ENCODE measurements around the gene ABCC9. TPM values are rescaled to one million over a fixed set of nuclear protein-coding genes. Genes with fewer than 3 reads are reported as not detected.
A peak's percentile ranks its signal among the peaks of the same experiment; 100 is the strongest.

ABCC9 gene
- polyA plus RNA-seq, result 1 to 10 TPM in 2 of 4 donors, under 1 TPM in 1, not detected in 1; under 0.01 to 2.5 (median 1.4) TPM
- long read RNA-seq, donor 1, result 0 reads
- long read RNA-seq, donor 2, result 0 reads
- long read RNA-seq, donor 3, result 0 reads
- long read RNA-seq, donor 4, result 0 reads
- long read RNA-seq, donor 5, result 0 reads
- long read RNA-seq, donor 6, result 0 reads
- long read RNA-seq, donor 7, result 0 reads
- long read RNA-seq, donor 8, result 0 reads
- long read RNA-seq, donor 9, result 0 reads
- long read RNA-seq, donor 10, result 0 reads

DNA sequence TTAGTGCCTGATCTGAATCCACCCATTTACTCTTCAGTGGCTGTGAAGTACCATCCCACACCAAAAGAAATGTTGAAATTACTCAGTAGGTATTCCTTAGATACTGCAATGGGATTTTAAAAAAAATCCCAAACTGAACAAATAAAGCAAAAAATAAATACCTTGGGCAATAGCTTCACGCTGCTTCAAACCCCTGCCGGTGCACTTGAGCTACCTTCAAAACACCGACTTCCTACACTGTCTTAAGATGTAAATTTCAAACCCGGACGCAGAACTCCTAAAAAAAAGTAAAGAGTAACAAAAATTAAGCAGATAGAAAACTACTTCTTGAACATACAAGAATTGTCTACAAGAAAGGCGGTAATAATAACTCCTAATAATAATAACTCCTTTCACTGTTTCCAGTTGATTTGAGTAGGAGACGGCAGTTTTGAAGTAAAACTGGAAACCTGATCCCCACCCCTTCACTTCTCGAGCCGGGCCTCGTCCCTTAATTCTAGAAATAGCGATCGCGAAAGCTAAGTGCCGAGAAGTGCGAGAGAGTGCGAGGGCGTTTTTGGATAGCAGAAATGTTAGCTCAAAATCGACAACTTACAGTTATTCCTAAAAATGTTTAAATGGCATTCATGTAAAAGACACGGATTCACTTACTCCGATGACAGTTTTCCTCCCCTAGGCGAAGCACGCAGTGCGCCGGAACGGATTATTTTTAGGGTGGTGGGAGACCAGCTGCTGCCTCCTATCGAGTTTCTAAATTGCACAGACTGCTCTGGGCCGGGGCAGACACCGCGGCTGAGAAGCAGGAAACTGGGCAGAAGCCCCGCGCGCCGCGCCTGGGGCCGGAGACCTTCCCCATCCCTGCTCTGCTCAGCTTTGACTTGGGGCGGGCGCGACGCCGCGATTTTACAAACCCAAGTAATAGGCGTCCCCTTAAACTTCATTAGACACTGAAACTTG is at the start of gene ABCC9:
ABCC9 (minus strand) TSS at position 878 of the 957 bp plus-strand sequence. CDS start 4,752 bp downstream, outside the sequence.
- Histone ChIP-seq H3K27ac (ENCODE audit: low read depth in 1 of 3, low read length in 2 of 3) (peak within 1 kb of the TSS in 1 of 3 donors; percentile 81), H3K9me3 (ENCODE audit: control insufficient read depth in 2 of 2, insufficient read depth in 1 of 2, low read depth in 1 of 2, low read length in 1 of 2) (peaks cover 0 to 2% of the 10 kb centered on the region in 2 donors), H3K4me3 (ENCODE audit: low read depth in 1 of 3, low read length in 3 of 3) (peak within 1 kb of the TSS in 2 of 3 donors; percentile 1 to 32), H3K27me3 (ENCODE audit: control insufficient read depth in 3 of 3, insufficient read depth in 3 of 3, low read length in 3 of 3) (peaks cover 0 to 35% (median 16%) of the 10 kb centered on the region in 3 donors), H3K4me1 (ENCODE audit: control insufficient read depth in 3 of 3, insufficient read depth in 2 of 3, low read depth in 1 of 3, low read length in 2 of 3) (peaks cover 0 to 3% (median 0%) of the 10 kb centered on the region in 3 donors), H3K36me3 (ENCODE audit: control insufficient read depth in 3 of 3, insufficient read depth in 2 of 3, low read depth in 1 of 3, low read length in 3 of 3) (no peaks in the 10 kb centered on the region)
- FAIRE-seq, result no peak
- 4 to 9% (median 8%) methylated on average over 42 of the region's 42 CpGs for WGBS, 3 donors
- DNase-seq, result peak in 1 of 2 donors; percentile 40

DNA sequence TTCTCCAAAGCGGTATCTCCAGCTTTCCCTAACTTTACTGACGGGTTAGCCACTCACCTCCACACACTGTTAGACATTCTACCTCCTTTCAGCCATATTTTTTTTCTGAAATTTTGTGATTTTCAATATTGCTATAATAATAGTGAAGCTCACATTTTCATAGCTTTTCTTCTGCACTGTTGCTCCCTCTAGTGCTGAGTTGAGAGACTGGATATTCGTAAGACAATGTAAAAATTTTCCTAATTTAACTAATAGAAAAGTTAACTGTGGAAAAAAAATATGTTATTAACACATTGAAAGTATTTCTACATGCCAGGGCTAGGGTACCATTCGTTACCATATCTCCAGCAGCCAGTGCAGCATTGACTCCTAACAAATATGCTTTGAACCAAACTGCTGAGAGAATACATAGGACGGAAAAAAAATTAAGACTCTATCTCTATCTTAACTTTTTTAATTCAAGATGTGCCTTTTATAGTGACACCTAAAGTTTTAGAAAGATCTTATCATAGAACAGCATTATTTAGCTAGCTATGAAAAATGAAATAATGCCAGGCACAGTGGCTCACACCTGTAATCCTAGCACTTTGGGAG is 48.7 kb upstream of the ABCC9 start:
- Histone ChIP-seq H3K27ac (ENCODE audit: low read depth in 1 of 3, low read length in 2 of 3) (no peak overlapping the region), H3K27me3 (ENCODE audit: control insufficient read depth in 3 of 3, insufficient read depth in 3 of 3, low read length in 3 of 3) (no peaks in the 10 kb centered on the region), H3K36me3 (ENCODE audit: control insufficient read depth in 3 of 3, insufficient read depth in 2 of 3, low read depth in 1 of 3, low read length in 3 of 3) (no peaks in the 10 kb centered on the region), H3K9me3 (ENCODE audit: control insufficient read depth in 2 of 2, insufficient read depth in 1 of 2, low read depth in 1 of 2, low read length in 1 of 2) (no peaks in the 10 kb centered on the region), H3K4me1 (ENCODE audit: control insufficient read depth in 3 of 3, insufficient read depth in 2 of 3, low read depth in 1 of 3, low read length in 2 of 3) (peaks cover 0 to 10% (median 0%) of the 10 kb centered on the region in 3 donors), H3K4me3 (ENCODE audit: low read depth in 1 of 3, low read length in 3 of 3) (no peak overlapping the region)
- DNase-seq, result peak in 1 of 2 donors; percentile 25
- WGBS, 3 donors, result 52 to 58% (median 57%) methylated on average over 5 of the region's 5 CpGs
- FAIRE-seq, result peak; percentile 10

DNA sequence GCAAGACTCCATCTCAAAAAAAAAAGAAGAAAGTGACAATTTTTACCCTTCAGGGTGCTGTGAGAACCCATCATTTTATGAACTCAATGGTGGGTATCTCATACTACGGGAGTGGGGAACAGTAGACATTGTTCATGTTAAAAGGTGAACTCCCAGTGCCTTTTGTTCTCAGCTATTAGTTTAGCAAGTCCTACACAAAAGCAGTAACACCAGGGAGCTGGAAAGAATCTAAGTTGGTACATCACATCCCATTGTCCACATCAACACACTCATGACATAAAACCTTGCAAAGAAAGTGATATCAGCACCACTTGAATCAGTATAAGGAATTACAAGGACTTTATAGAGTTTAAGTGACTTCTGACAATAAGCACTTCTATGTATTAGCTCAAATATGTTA is 47.4 kb upstream of the ABCC9 start:
- Histone ChIP-seq H3K27ac (ENCODE audit: low read depth in 1 of 3, low read length in 2 of 3) (no peak overlapping the region), H3K4me3 (ENCODE audit: low read depth in 1 of 3, low read length in 3 of 3) (no peak overlapping the region), H3K27me3 (ENCODE audit: control insufficient read depth in 3 of 3, insufficient read depth in 3 of 3, low read length in 3 of 3) (no peaks in the 10 kb centered on the region), H3K9me3 (ENCODE audit: control insufficient read depth in 2 of 2, insufficient read depth in 1 of 2, low read depth in 1 of 2, low read length in 1 of 2) (no peaks in the 10 kb centered on the region), H3K36me3 (ENCODE audit: control insufficient read depth in 3 of 3, insufficient read depth in 2 of 3, low read depth in 1 of 3, low read length in 3 of 3) (no peaks in the 10 kb centered on the region), H3K4me1 (ENCODE audit: control insufficient read depth in 3 of 3, insufficient read depth in 2 of 3, low read depth in 1 of 3, low read length in 2 of 3) (peaks cover 0 to 10% (median 0%) of the 10 kb centered on the region in 3 donors)
- FAIRE-seq, result no peak
- no peak for DNase-seq
- WGBS, 3 donors, result 86 to 90% (median 86%) methylated on average over 1 of the region's 1 CpG

DNA sequence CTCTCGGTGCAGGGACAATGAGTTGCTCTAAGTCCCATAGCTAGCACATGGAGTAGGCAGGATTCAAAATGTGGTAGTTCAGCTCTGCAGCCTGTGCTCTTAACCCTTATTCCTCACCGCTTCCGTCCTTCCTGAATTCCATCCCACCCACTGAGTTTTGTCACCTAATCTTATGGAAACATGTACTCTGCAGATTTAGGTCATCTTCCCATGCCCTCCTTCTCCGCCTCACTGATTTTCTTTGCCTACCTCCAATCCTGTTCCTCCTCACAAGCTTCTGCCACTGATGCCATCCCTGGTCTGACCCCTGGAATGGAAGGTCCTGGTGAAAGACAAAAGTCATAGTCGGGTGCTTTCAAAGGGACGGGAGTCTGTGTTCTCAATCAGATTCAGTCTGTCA is 46.5 kb upstream of the ABCC9 start:
- 89 to 92% (median 89%) methylated on average over 6 of the region's 6 CpGs for WGBS, 3 donors
- no peak overlapping the region for H3K4me3 ChIP-seq (ENCODE audit: low read depth in 1 of 3, low read length in 3 of 3)
- H3K27me3 ChIP-seq (ENCODE audit: control insufficient read depth in 3 of 3, insufficient read depth in 3 of 3, low read length in 3 of 3), result no peaks in the 10 kb centered on the region
- H3K9me3 ChIP-seq (ENCODE audit: control insufficient read depth in 2 of 2, insufficient read depth in 1 of 2, low read depth in 1 of 2, low read length in 1 of 2), result no peaks in the 10 kb centered on the region
- no peak for DNase-seq
- no peak for FAIRE-seq
- peaks cover 0 to 7% (median 0%) of the 10 kb centered on the region in 3 donors for H3K4me1 ChIP-seq (ENCODE audit: control insufficient read depth in 3 of 3, insufficient read depth in 2 of 3, low read depth in 1 of 3, low read length in 2 of 3)
- H3K27ac ChIP-seq (ENCODE audit: low read depth in 1 of 3, low read length in 2 of 3), result no peak overlapping the region
- no peaks in the 10 kb centered on the region for H3K36me3 ChIP-seq (ENCODE audit: control insufficient read depth in 3 of 3, insufficient read depth in 2 of 3, low read depth in 1 of 3, low read length in 3 of 3)

DNA sequence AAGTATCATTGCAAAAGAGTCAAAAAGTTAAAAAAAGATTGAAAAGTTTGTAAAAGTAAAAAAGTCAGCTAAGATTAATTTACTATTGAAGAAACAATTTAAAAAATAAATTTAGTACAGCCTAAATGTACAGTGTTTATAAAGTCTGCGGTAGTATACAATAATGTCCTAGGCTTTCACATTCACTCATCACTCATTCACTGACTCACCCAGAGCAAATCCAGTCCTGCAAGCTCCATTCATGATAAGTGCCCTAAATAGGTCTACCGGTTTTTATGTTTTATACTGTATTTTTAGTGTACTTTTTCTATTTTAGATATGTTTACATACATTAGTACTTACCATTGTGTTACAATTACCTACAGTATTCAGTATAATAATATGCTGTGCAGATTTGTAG is 43.9 kb upstream of the ABCC9 start:
- 70 to 83% (median 81%) methylated on average over 2 of the region's 2 CpGs for whole genome bisulfite sequencing, 3 donors

DNA sequence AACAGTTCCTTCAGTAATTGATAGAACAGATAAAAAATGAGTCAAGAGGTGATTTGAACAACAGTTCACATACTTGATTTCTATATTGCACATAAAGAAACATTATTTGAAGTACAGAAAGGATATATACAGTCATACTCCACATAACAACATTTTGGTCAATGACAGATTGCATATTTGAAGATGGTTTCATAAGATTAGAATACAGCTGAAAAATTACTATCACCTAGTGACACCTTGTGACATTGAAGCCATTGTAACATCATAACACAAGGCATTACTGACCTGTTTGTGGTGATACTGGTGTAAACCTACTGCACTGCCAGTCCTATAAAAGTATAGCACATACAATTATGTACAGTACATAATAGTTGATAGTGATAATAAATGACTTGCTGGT is 43.1 kb upstream of the ABCC9 start:
- Histone ChIP-seq H3K27ac (ENCODE audit: low read depth in 1 of 3, low read length in 2 of 3) (no peak overlapping the region), H3K9me3 (ENCODE audit: control insufficient read depth in 2 of 2, insufficient read depth in 1 of 2, low read depth in 1 of 2, low read length in 1 of 2) (no peaks in the 10 kb centered on the region), H3K4me3 (ENCODE audit: low read depth in 1 of 3, low read length in 3 of 3) (no peak overlapping the region), H3K36me3 (ENCODE audit: control insufficient read depth in 3 of 3, insufficient read depth in 2 of 3, low read depth in 1 of 3, low read length in 3 of 3) (no peaks in the 10 kb centered on the region), H3K4me1 (ENCODE audit: control insufficient read depth in 3 of 3, insufficient read depth in 2 of 3, low read depth in 1 of 3, low read length in 2 of 3) (no peaks in the 10 kb centered on the region), H3K27me3 (ENCODE audit: control insufficient read depth in 3 of 3, insufficient read depth in 3 of 3, low read length in 3 of 3) (no peaks in the 10 kb centered on the region)
- DNase-seq (no peak), FAIRE-seq (no peak)

More for the DNA sequence above, 43.9 kb upstream of the ABCC9 start:
- Histone ChIP-seq H3K27me3 (ENCODE audit: control insufficient read depth in 3 of 3, insufficient read depth in 3 of 3, low read length in 3 of 3) (no peaks in the 10 kb centered on the region), H3K27ac (ENCODE audit: low read depth in 1 of 3, low read length in 2 of 3) (no peak overlapping the region), H3K9me3 (ENCODE audit: control insufficient read depth in 2 of 2, insufficient read depth in 1 of 2, low read depth in 1 of 2, low read length in 1 of 2) (no peaks in the 10 kb centered on the region), H3K36me3 (ENCODE audit: control insufficient read depth in 3 of 3, insufficient read depth in 2 of 3, low read depth in 1 of 3, low read length in 3 of 3) (no peaks in the 10 kb centered on the region), H3K4me3 (ENCODE audit: low read depth in 1 of 3, low read length in 3 of 3) (no peak overlapping the region), H3K4me1 (ENCODE audit: control insufficient read depth in 3 of 3, insufficient read depth in 2 of 3, low read depth in 1 of 3, low read length in 2 of 3) (no peaks in the 10 kb centered on the region)
- no peak for FAIRE-seq
- no peak for DNase-seq

DNA sequence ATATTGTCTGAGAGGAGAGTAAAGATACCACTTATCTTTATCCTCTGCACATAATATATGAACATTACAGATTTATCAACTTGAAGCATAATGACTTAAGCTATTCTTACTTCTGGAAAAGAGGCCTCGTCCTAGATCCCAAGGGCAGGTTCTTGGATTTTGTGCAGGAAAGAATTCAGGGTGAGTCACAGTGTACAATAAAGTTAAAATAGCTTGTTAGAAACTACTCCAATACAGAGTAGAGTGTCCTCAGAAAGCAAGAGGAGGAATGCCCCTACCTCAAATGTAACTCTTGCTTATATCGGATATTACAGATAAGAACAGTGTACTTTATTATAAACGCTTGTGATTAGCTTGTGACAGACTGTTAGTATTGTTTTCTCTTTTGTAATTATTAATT is 41.9 kb upstream of the ABCC9 start:
- FAIRE-seq (no peak), DNase-seq (no peak)
- H3K27me3 ChIP-seq (ENCODE audit: control insufficient read depth in 3 of 3, insufficient read depth in 3 of 3, low read length in 3 of 3), result no peaks in the 10 kb centered on the region
- no peaks in the 10 kb centered on the region for H3K4me1 ChIP-seq (ENCODE audit: control insufficient read depth in 3 of 3, insufficient read depth in 2 of 3, low read depth in 1 of 3, low read length in 2 of 3)
- H3K36me3 ChIP-seq (ENCODE audit: control insufficient read depth in 3 of 3, insufficient read depth in 2 of 3, low read depth in 1 of 3, low read length in 3 of 3), result no peaks in the 10 kb centered on the region
- no peak overlapping the region for H3K27ac ChIP-seq (ENCODE audit: low read depth in 1 of 3, low read length in 2 of 3)
- 66 to 80% (median 67%) methylated on average over 3 of the region's 3 CpGs for WGBS, 3 donors
- H3K9me3 ChIP-seq (ENCODE audit: control insufficient read depth in 2 of 2, insufficient read depth in 1 of 2, low read depth in 1 of 2, low read length in 1 of 2), result no peaks in the 10 kb centered on the region
- H3K4me3 ChIP-seq (ENCODE audit: low read depth in 1 of 3, low read length in 3 of 3), result no peak overlapping the region

DNA sequence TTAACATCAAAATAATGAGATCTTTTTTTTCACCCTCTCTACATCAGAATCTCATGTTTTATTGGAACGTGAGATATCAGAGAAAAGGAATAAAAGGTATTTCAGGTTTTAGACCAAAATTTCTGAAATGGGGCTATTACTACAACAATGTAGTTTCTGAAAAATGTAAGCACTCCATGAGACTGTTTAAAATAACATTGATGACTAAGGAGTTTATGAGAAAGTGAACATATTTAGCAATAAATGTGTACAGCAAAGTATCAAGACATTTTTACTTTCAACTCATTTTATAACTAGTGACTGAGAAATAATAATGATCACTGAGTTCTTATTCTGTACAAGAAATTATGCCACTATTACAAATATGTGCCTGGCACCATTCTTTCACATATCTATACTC is 39.3 kb upstream of the ABCC9 start:
- H3K4me1 ChIP-seq (ENCODE audit: control insufficient read depth in 3 of 3, insufficient read depth in 2 of 3, low read depth in 1 of 3, low read length in 2 of 3), result no peaks in the 10 kb centered on the region
- no peak for FAIRE-seq
- no peaks in the 10 kb centered on the region for H3K9me3 ChIP-seq (ENCODE audit: control insufficient read depth in 2 of 2, insufficient read depth in 1 of 2, low read depth in 1 of 2, low read length in 1 of 2)
- 87 to 90% (median 89%) methylated on average over 1 of the region's 1 CpG for WGBS, 3 donors
- peaks cover 0 to 2% (median 0%) of the 10 kb centered on the region in 3 donors for H3K27me3 ChIP-seq (ENCODE audit: control insufficient read depth in 3 of 3, insufficient read depth in 3 of 3, low read length in 3 of 3)
- DNase-seq, result no peak
- no peak overlapping the region for H3K27ac ChIP-seq (ENCODE audit: low read depth in 1 of 3, low read length in 2 of 3)
- no peak overlapping the region for H3K4me3 ChIP-seq (ENCODE audit: low read depth in 1 of 3, low read length in 3 of 3)
- no peaks in the 10 kb centered on the region for H3K36me3 ChIP-seq (ENCODE audit: control insufficient read depth in 3 of 3, insufficient read depth in 2 of 3, low read depth in 1 of 3, low read length in 3 of 3)

Data from small intestine (tissue), 16 donors.